ENCODE measurements around the gene SLC6A5. TPM values are rescaled to one million over a fixed set of nuclear protein-coding genes. Genes with fewer than 3 reads are reported as not detected.

The SLC6A5 gene
- total RNA-seq, 1 experiment from 2014 or later, result not detected

- RAD21 ChIA-PET (ENCODE audit: low non-redundant PET in 1 of 2, low total read pairs in 2 of 2, uncharacterized antibody in 2 of 2, unreplicated experiment in 2 of 2), result no interaction called here
- H3K9me2 ChIP-seq (ENCODE audit: insufficient read depth), result no peaks in the 10 kb centered on the region
- no peaks in the 10 kb centered on the region for H3K9me3 ChIP-seq (ENCODE audit: control insufficient read depth in 1 of 2, insufficient read depth in 1 of 2, low read depth in 1 of 2, low read length in 2 of 2)
- no peak overlapping the region for H3K4me2 ChIP-seq (ENCODE audit: low read length)
- no peaks in the 10 kb centered on the region for H3K79me2 ChIP-seq (ENCODE audit: insufficient read depth, low read length)
- H3K9ac ChIP-seq (ENCODE audit: low read length), result no peak overlapping the region
- DNase-seq (ENCODE audit: low read depth, low spot score) (no peak), ATAC-seq (no peak)
- no peak overlapping the region for H3K27ac ChIP-seq (ENCODE audit: low read depth, low read length)
- no peaks in the 10 kb centered on the region for H4K20me1 ChIP-seq (ENCODE audit: insufficient read depth)
- H3K27me3 ChIP-seq (ENCODE audit: insufficient read depth, low read length), result 0 out of 2 replicates have a peak, but pooled peaks cover 2% of the 10 kb centered on the region
- H2AFZ ChIP-seq (ENCODE audit: low read depth, low read length, poor library complexity, severe bottlenecking), result no peak overlapping the region
- POLR2A ChIA-PET, result no interaction called here
- no peaks in the 10 kb centered on the region for H3K36me3 ChIP-seq (ENCODE audit: control insufficient read depth in 1 of 2, insufficient read depth in 2 of 2, low read length in 2 of 2)
- no TSS peak for BruUV-seq (replicated peaks)
- CTCF ChIA-PET, result no interaction called here
- no peak overlapping the region for H3K4me3 ChIP-seq (replicated peaks in 1 of 2; ENCODE audit: low read depth in 1 of 2, low read length in 2 of 2)
- intact Hi-C loops (cut with micrococcal nuclease), result no loop called here
- H3K4me1 ChIP-seq (ENCODE audit: control insufficient read depth in 1 of 2, insufficient read depth in 2 of 2, low read length in 2 of 2), result no peaks in the 10 kb centered on the region
- TF ChIP-seq, protein P1, sequence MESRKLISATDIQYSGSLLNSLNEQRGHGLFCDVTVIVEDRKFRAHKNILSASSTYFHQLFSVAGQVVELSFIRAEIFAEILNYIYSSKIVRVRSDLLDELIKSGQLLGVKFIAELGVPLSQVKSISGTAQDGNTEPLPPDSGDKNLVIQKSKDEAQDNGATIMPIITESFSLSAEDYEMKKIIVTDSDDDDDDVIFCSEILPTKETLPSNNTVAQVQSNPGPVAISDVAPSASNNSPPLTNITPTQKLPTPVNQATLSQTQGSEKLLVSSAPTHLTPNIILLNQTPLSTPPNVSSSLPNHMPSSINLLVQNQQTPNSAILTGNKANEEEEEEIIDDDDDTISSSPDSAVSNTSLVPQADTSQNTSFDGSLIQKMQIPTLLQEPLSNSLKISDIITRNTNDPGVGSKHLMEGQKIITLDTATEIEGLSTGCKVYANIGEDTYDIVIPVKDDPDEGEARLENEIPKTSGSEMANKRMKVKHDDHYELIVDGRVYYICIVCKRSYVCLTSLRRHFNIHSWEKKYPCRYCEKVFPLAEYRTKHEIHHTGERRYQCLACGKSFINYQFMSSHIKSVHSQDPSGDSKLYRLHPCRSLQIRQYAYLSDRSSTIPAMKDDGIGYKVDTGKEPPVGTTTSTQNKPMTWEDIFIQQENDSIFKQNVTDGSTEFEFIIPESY (IDR thresholded peaks at IDR 0.05; ENCODE audit: extremely low read depth, insufficient replicate concordance, low read length), result no peak
- TF ChIP-seq ZNF274 (IDR thresholded peaks at IDR 0.05; ENCODE audit: low read depth, low read length) (no peak), SIN3A (IDR thresholded peaks at IDR 0.05; ENCODE audit: low read depth) (no peak), JUND (IDR thresholded peaks at IDR 0.05) (no peak), POLR2A (IDR thresholded peaks at IDR 0.05; ENCODE audit: borderline replicate concordance, extremely low read depth, insufficient read depth, insufficient read length) (no peak), EZH2 (IDR thresholded peaks at IDR 0.05) (no peak), TCF7L2 (IDR thresholded peaks at IDR 0.05; ENCODE audit: borderline replicate concordance, extremely low read depth, insufficient read depth, insufficient read length) (no peak), EGR1 (IDR thresholded peaks at IDR 0.05; ENCODE audit: low read depth) (no peak), SP1 (IDR thresholded peaks at IDR 0.05; ENCODE audit: low read depth) (no peak), MAX (IDR thresholded peaks at IDR 0.05) (no peak), ZFX (IDR thresholded peaks at IDR 0.05) (no peak), ATF3 (IDR thresholded peaks at IDR 0.05) (no peak)
- TF ChIP-seq, protein P2, sequence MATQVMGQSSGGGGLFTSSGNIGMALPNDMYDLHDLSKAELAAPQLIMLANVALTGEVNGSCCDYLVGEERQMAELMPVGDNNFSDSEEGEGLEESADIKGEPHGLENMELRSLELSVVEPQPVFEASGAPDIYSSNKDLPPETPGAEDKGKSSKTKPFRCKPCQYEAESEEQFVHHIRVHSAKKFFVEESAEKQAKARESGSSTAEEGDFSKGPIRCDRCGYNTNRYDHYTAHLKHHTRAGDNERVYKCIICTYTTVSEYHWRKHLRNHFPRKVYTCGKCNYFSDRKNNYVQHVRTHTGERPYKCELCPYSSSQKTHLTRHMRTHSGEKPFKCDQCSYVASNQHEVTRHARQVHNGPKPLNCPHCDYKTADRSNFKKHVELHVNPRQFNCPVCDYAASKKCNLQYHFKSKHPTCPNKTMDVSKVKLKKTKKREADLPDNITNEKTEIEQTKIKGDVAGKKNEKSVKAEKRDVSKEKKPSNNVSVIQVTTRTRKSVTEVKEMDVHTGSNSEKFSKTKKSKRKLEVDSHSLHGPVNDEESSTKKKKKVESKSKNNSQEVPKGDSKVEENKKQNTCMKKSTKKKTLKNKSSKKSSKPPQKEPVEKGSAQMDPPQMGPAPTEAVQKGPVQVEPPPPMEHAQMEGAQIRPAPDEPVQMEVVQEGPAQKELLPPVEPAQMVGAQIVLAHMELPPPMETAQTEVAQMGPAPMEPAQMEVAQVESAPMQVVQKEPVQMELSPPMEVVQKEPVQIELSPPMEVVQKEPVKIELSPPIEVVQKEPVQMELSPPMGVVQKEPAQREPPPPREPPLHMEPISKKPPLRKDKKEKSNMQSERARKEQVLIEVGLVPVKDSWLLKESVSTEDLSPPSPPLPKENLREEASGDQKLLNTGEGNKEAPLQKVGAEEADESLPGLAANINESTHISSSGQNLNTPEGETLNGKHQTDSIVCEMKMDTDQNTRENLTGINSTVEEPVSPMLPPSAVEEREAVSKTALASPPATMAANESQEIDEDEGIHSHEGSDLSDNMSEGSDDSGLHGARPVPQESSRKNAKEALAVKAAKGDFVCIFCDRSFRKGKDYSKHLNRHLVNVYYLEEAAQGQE (IDR thresholded peaks at IDR 0.05; ENCODE audit: low read depth), result no peak
Measured at GRCh38 chr11:20661850-20662249, 62.4 kb downstream of the SLC6A5 start.

Data from HCT116 (cell line).